Measurements from ENCODE around the gene NOX5.
A peak's percentile ranks its signal among the peaks of the same experiment; 100 is the strongest.

The NOX5 gene

GRCh38 chr15:69074843-69075224 lies 60.3 kb downstream of the NOX5 start:
- H3K27ac Mint-ChIP-seq: no peak overlapping the region
- H3K9me3 Mint-ChIP-seq: peaks cover 0 to 2% of the 10 kb centered on the region in 2 donors
- no peaks in the 10 kb centered on the region for H3K36me3 Mint-ChIP-seq (ENCODE audit: insufficient read depth)
- peaks cover 5 to 9% of the 10 kb centered on the region in 2 donors for H3K4me1 Mint-ChIP-seq (ENCODE audit: low read depth in 2 of 2)
- no peak for DNase-seq
- peaks cover 35 to 66% of the 10 kb centered on the region in 2 donors for H3K27me3 Mint-ChIP-seq
- ATAC-seq (replicated peaks): no peak
- H3K4me3 Mint-ChIP-seq: peak overlapping the region in 1 of 2 donors; percentile 15

- peak overlapping the region in 1 of 2 donors; percentile 76 for H3K27ac Mint-ChIP-seq
- no peak for DNase-seq
Observed at GRCh38 chr15:69075440-69075839, 60.9 kb downstream of the NOX5 start.

GRCh38 chr15:69076756-69077155 lies 62.3 kb downstream of the NOX5 start:
- ATAC-seq (replicated peaks) (no peak), DNase-seq (no peak)
- Mint-ChIP-seq H3K27ac (no peak overlapping the region), H3K36me3 (ENCODE audit: insufficient read depth) (no peaks in the 10 kb centered on the region), H3K4me1 (ENCODE audit: low read depth in 2 of 2) (peaks cover 5 to 9% of the 10 kb centered on the region in 2 donors), H3K4me3 (no peak overlapping the region), H3K27me3 (peaks cover 35 to 58% of the 10 kb centered on the region in 2 donors), H3K9me3 (no peaks in the 10 kb centered on the region)

More at GRCh38 chr15:69075440-69075839, 60.9 kb downstream of the NOX5 start:
- Mint-ChIP-seq H3K36me3 (ENCODE audit: insufficient read depth) (no peaks in the 10 kb centered on the region), H3K4me1 (ENCODE audit: low read depth in 2 of 2) (peaks cover 5 to 9% of the 10 kb centered on the region in 2 donors), H3K9me3 (no peaks in the 10 kb centered on the region), H3K4me3 (no peak overlapping the region), H3K27me3 (peaks cover 29 to 60% of the 10 kb centered on the region in 2 donors)
- no peak for ATAC-seq (replicated peaks)

- ATAC-seq (replicated peaks) (no peak), DNase-seq (no peak)
- H3K4me1 Mint-ChIP-seq (ENCODE audit: low read depth in 2 of 2): peaks cover 2 to 6% of the 10 kb centered on the region in 2 donors
- no peaks in the 10 kb centered on the region for H3K36me3 Mint-ChIP-seq (ENCODE audit: insufficient read depth)
- no peak overlapping the region for H3K27ac Mint-ChIP-seq
- H3K4me3 Mint-ChIP-seq: no peak overlapping the region
- H3K9me3 Mint-ChIP-seq: no peaks in the 10 kb centered on the region
- H3K27me3 Mint-ChIP-seq: peaks cover 29 to 41% of the 10 kb centered on the region in 2 donors
Observed at GRCh38 chr15:69078638-69079037, 64.1 kb downstream of the NOX5 start.

GRCh38 chr15:69080295-69081248 lies 66.1 kb downstream of the NOX5 start:
- Mint-ChIP-seq H3K27me3 (peaks cover 11 to 28% of the 10 kb centered on the region in 2 donors), H3K4me1 (ENCODE audit: low read depth in 2 of 2) (peaks cover 0 to 4% of the 10 kb centered on the region in 2 donors), H3K9me3 (no peaks in the 10 kb centered on the region), H3K36me3 (ENCODE audit: insufficient read depth) (no peaks in the 10 kb centered on the region), H3K27ac (no peak overlapping the region), H3K4me3 (no peak overlapping the region)
- DNase-seq (no peak), ATAC-seq (replicated peaks) (no peak)

GRCh38 chr15:69081310-69082004 lies 67.0 kb downstream of the NOX5 start:
- Mint-ChIP-seq H3K4me3 (no peak overlapping the region), H3K9me3 (no peaks in the 10 kb centered on the region), H3K27me3 (peaks cover 9 to 20% of the 10 kb centered on the region in 2 donors), H3K4me1 (ENCODE audit: low read depth in 2 of 2) (peaks cover 0 to 4% of the 10 kb centered on the region in 2 donors), H3K27ac (no peak overlapping the region), H3K36me3 (ENCODE audit: insufficient read depth) (no peaks in the 10 kb centered on the region)
- ATAC-seq (replicated peaks) (no peak), DNase-seq (no peak)

- DNase-seq: no peak
- Mint-ChIP-seq H3K27ac (no peak overlapping the region), H3K9me3 (no peaks in the 10 kb centered on the region), H3K27me3 (peaks cover 11 to 24% of the 10 kb centered on the region in 2 donors), H3K4me1 (ENCODE audit: low read depth in 2 of 2) (peaks cover 0 to 4% of the 10 kb centered on the region in 2 donors), H3K4me3 (no peak overlapping the region), H3K36me3 (ENCODE audit: insufficient read depth) (no peaks in the 10 kb centered on the region)
- ATAC-seq (replicated peaks): no peak
Observed at GRCh38 chr15:69082021-69082502, 67.6 kb downstream of the NOX5 start.

- Mint-ChIP-seq H3K36me3 (ENCODE audit: insufficient read depth) (no peaks in the 10 kb centered on the region), H3K4me1 (ENCODE audit: low read depth in 2 of 2) (peaks cover 0 to 4% of the 10 kb centered on the region in 2 donors), H3K27ac (no peak overlapping the region), H3K9me3 (no peaks in the 10 kb centered on the region), H3K27me3 (peaks cover 16 to 29% of the 10 kb centered on the region in 2 donors), H3K4me3 (no peak overlapping the region)
- ATAC-seq (replicated peaks) (no peak), DNase-seq (no peak)
Observed at GRCh38 chr15:69082554-69082953, 68.1 kb downstream of the NOX5 start.

- peaks cover 25 to 49% of the 10 kb centered on the region in 2 donors for H3K27me3 Mint-ChIP-seq
- H3K36me3 Mint-ChIP-seq (ENCODE audit: insufficient read depth): no peaks in the 10 kb centered on the region
- H3K4me1 Mint-ChIP-seq (ENCODE audit: low read depth in 2 of 2): peaks cover 0 to 4% of the 10 kb centered on the region in 2 donors
- H3K27ac Mint-ChIP-seq: no peak overlapping the region
- DNase-seq: no peak
- H3K9me3 Mint-ChIP-seq: no peaks in the 10 kb centered on the region
- ATAC-seq (replicated peaks): no peak
- no peak overlapping the region for H3K4me3 Mint-ChIP-seq
Observed at GRCh38 chr15:69084404-69085030, 70.0 kb downstream of the NOX5 start.

GRCh38 chr15:69085325-69086081 lies 71.0 kb downstream of the NOX5 start:
- DNase-seq (no peak), ATAC-seq (replicated peaks) (no peak)
- Mint-ChIP-seq H3K9me3 (no peaks in the 10 kb centered on the region), H3K4me3 (no peak overlapping the region), H3K4me1 (ENCODE audit: low read depth in 2 of 2) (peaks cover 0 to 4% of the 10 kb centered on the region in 2 donors), H3K36me3 (ENCODE audit: insufficient read depth) (no peaks in the 10 kb centered on the region), H3K27ac (no peak overlapping the region), H3K27me3 (peaks cover 29 to 59% of the 10 kb centered on the region in 2 donors)

- ATAC-seq (replicated peaks): no peak
- Mint-ChIP-seq H3K4me3 (no peak overlapping the region), H3K9me3 (no peaks in the 10 kb centered on the region), H3K4me1 (ENCODE audit: low read depth in 2 of 2) (peaks cover 0 to 4% of the 10 kb centered on the region in 2 donors), H3K27me3 (peaks cover 23 to 58% of the 10 kb centered on the region in 2 donors), H3K36me3 (ENCODE audit: insufficient read depth) (no peaks in the 10 kb centered on the region), H3K27ac (no peak overlapping the region)
- no peak for DNase-seq
Observed at GRCh38 chr15:69086427-69087204, 72.1 kb downstream of the NOX5 start.

- ATAC-seq (replicated peaks) (no peak), DNase-seq (no peak)
- H3K27ac Mint-ChIP-seq: no peak overlapping the region
- H3K4me1 Mint-ChIP-seq (ENCODE audit: low read depth in 2 of 2): peaks cover 0 to 4% of the 10 kb centered on the region in 2 donors
- no peaks in the 10 kb centered on the region for H3K9me3 Mint-ChIP-seq
- peaks cover 23 to 61% of the 10 kb centered on the region in 2 donors for H3K27me3 Mint-ChIP-seq
- H3K4me3 Mint-ChIP-seq: no peak overlapping the region
- no peaks in the 10 kb centered on the region for H3K36me3 Mint-ChIP-seq (ENCODE audit: insufficient read depth)
Observed at GRCh38 chr15:69087366-69087976, 73.0 kb downstream of the NOX5 start.

Measured in effector memory CD8-positive, alpha-beta T cell (primary cell).